ENCODE measurements around the gene ASB15.

The ASB15 gene

DNA sequence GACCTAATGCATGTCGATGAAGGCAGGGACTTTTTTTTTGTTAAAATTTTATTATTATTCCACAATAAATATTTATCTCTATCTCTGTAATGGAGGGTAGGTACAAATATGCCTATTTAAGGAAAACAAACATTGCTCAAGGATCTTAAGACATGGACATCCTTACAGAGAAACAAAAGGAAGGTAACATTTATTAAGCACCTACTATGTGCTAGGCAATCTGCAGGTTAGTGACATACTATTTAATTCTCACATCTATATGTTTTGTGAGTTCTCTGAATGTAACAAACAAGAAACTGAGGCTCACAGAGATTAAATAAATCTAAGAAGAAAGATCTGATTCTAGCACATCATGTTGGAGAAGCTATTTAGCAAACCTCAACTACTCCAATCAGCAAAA lies 86.1 kb downstream of the ASB15 start:
- H4K20me1 ChIP-seq: no peaks in the 10 kb centered on the region
- no peak overlapping the region for H3K4me2 ChIP-seq
- H3K27me3 ChIP-seq: no peaks in the 10 kb centered on the region
- H3K9ac ChIP-seq: no peak overlapping the region
- no peak overlapping the region for H3K27ac ChIP-seq
- no peaks in the 10 kb centered on the region for H3K9me3 ChIP-seq
- H3K4me3 ChIP-seq: no peak overlapping the region
- H3K4me1 ChIP-seq: no peaks in the 10 kb centered on the region
- peaks cover 52% of the 10 kb centered on the region for H3K36me3 ChIP-seq
- TF ChIP-seq Cebpa-rat (IDR thresholded peaks at IDR 0.05): no peak
